Neuronal stem cell (in vitro differentiated cells): ENCODE measurements around the gene LRRC26.

Experiments used
- DNase-seq: peaks from one replicate; pipeline ENCODE4 v3.0.0-alpha.2; 2013; ENCODE audit warnings: low spot score
- H2AFZ ChIP-seq: one replicate; pipeline ENCODE4 v1.6.1; 2013; ENCODE audit warnings: mild to moderate bottlenecking, low read length, inconsistent platforms
- H2AK5ac ChIP-seq: 2 replicates; pipeline ENCODE4 v1.6.1; 2013; ENCODE audit warnings: low read depth, mild to moderate bottlenecking, inconsistent platforms, low read length, moderate library complexity, mixed read lengths
- H2BK120ac ChIP-seq: 2 replicates; pipeline ENCODE4 v1.6.1; 2013; ENCODE audit warnings: low read depth, mild to moderate bottlenecking, inconsistent platforms, low read length, moderate library complexity, mixed read lengths
- H2BK12ac ChIP-seq: one replicate; pipeline ENCODE4 v1.6.1; 2013; ENCODE audit warnings: low read length, inconsistent platforms
- H2BK15ac ChIP-seq: 2 replicates; pipeline ENCODE4 v1.6.1; 2013; ENCODE audit warnings: mild to moderate bottlenecking, low read length, inconsistent platforms, mixed read lengths
- H2BK5ac ChIP-seq: one replicate; pipeline ENCODE4 v1.6.1; 2013; ENCODE audit warnings: inconsistent platforms, mild to moderate bottlenecking, low read length, moderate library complexity
- H3K14ac ChIP-seq: one replicate; pipeline ENCODE4 v1.6.1; 2013; ENCODE audit warnings: low read length, inconsistent platforms
- H3K18ac ChIP-seq: 2 replicates; pipeline ENCODE4 v1.6.1; 2013; ENCODE audit warnings: low read length, inconsistent platforms
- H3K23ac ChIP-seq: 2 replicates; pipeline ENCODE4 v1.6.1; 2013; ENCODE audit warnings: low read depth, mild to moderate bottlenecking, mixed read lengths, low read length, inconsistent platforms; ENCODE audit not compliant: poor library complexity
- H3K27ac ChIP-seq: replicated peaks from 3 replicates; pipeline ENCODE4 v1.5.1; 2013; ENCODE audit warnings: low read length, inconsistent platforms
- H3K27me3 ChIP-seq, 3 experiments: 2 replicates each; pipeline ENCODE4 v1.6.1; 2013; ENCODE audit warnings: low read length in 3 of 3, mild to moderate bottlenecking in 2 of 3, inconsistent platforms in 1 of 3, low read depth in 1 of 3, mixed read lengths in 1 of 3, moderate library complexity in 1 of 3; ENCODE audit not compliant: control insufficient read depth in 3 of 3, insufficient read depth in 3 of 3
- H3K36me3 ChIP-seq, 2 donors: replicated peaks in 1 of 2; 2 replicates each; pipeline ENCODE4 v1.6.1; 2013; ENCODE audit warnings: low read length in 2 of 2; ENCODE audit not compliant: control insufficient read depth in 2 of 2, insufficient read depth in 2 of 2
- H3K4ac ChIP-seq: 2 replicates; pipeline ENCODE4 v1.6.1; 2013; ENCODE audit warnings: inconsistent platforms, mild to moderate bottlenecking, low read length, moderate library complexity
- H3K4me1 ChIP-seq, 2 donors: 1 replicate in 1 of 2; 2 replicates in 1 of 2; pipeline ENCODE4 v1.6.1; 2013; ENCODE audit warnings: low read length in 2 of 2, low read depth in 1 of 2; ENCODE audit not compliant: control insufficient read depth in 2 of 2, insufficient read depth in 1 of 2
- H3K4me2 ChIP-seq: one replicate; pipeline ENCODE4 v1.6.1; 2013; ENCODE audit warnings: mild to moderate bottlenecking, low read length, inconsistent platforms; ENCODE audit not compliant: insufficient read depth, poor library complexity, severe bottlenecking
- H3K4me3 ChIP-seq, 2 donors: 2 replicates each; pipeline ENCODE4 v1.5.1; 2013; ENCODE audit warnings: low read length in 2 of 2, mild to moderate bottlenecking in 2 of 2, inconsistent platforms in 1 of 2, moderate library complexity in 1 of 2
- H3K79me1 ChIP-seq: one replicate; pipeline ENCODE4 v1.6.1; 2013; ENCODE audit warnings: low read depth, mild to moderate bottlenecking, inconsistent platforms, low read length, moderate library complexity
- H3K9ac ChIP-seq: one replicate; pipeline ENCODE4 v1.6.1; 2013; ENCODE audit warnings: mild to moderate bottlenecking, low read depth, low read length, inconsistent platforms; ENCODE audit not compliant: poor library complexity
- H3K9me3 ChIP-seq, 2 donors: replicated peaks in 1 of 2; 2 replicates each; pipeline versions ENCODE3 to v1.6.1; 2013; ENCODE audit warnings: low read length in 2 of 2, mild to moderate bottlenecking in 2 of 2, inconsistent platforms in 1 of 2, low read depth in 1 of 2, mixed read lengths in 1 of 2, moderate library complexity in 1 of 2; ENCODE audit not compliant: control insufficient read depth in 2 of 2, insufficient read depth in 1 of 2
- H4K8ac ChIP-seq: one replicate; pipeline ENCODE4 v1.6.1; 2013; ENCODE audit warnings: low read depth, mild to moderate bottlenecking, inconsistent platforms, low read length, moderate library complexity
- H4K91ac ChIP-seq: one replicate; pipeline ENCODE4 v1.6.1; 2013; ENCODE audit warnings: low read length, low read depth, mild to moderate bottlenecking, inconsistent platforms; ENCODE audit not compliant: poor library complexity
- WGBS, 2 donors: extraction: QIAGEN DNeasy Blood & Tissue Kit; methylation state at CpG; one replicate each; pipeline ENCODE4 v1.1.7; 2013; ENCODE audit warnings: missing lambda C conversion rate in 2 of 2, mixed read lengths in 1 of 2; ENCODE audit not compliant: insufficient read length in 2 of 2, insufficient replicate concordance in 1 of 2; ENCODE audit errors: extremely low coverage in 2 of 2; 5-methylcytosine and 5-hydroxymethylcytosine counted together

The LRRC26 gene

GRCh38 chr9:137145731-137146526 is 23.9 kb downstream of the LRRC26 start:
- Histone ChIP-seq H3K27ac (no peak overlapping the region), H3K4ac (no peak overlapping the region), H2BK12ac (no peak overlapping the region), H3K14ac (no peak overlapping the region), H4K91ac (no peak overlapping the region), H3K18ac (peak overlapping the region; percentile 11), H2BK15ac (no peak overlapping the region), H3K27me3 (peaks cover 0 to 71% (median 30%) of the 10 kb centered on the region in 3 experiments), H3K4me3 (no peak overlapping the region), H3K79me1 (peaks cover 2% of the 10 kb centered on the region), H4K8ac (no peak overlapping the region), H3K36me3 (no peaks in the 10 kb centered on the region), H2BK120ac (no peak overlapping the region), H2AK5ac (no peak overlapping the region), H3K23ac (peak overlapping the region; percentile 20), H2BK5ac (no peak overlapping the region), H3K4me2 (no peak overlapping the region), H3K9ac (peak overlapping the region; percentile 44), H3K9me3 (no peaks in the 10 kb centered on the region), H3K4me1 (no peaks in the 10 kb centered on the region), H2AFZ (no peak overlapping the region)
- no CpG with 5 or more reads among the region's 49 CpGs for WGBS, 2 donors
- no peak for DNase-seq

- H2BK5ac ChIP-seq: no peak overlapping the region
- H3K4ac ChIP-seq: no peak overlapping the region
- no peak overlapping the region for H3K14ac ChIP-seq
- peaks cover 8 to 84% (median 54%) of the 10 kb centered on the region in 3 experiments for H3K27me3 ChIP-seq
- no peak overlapping the region for H2BK15ac ChIP-seq
- peaks cover 0 to 2% of the 10 kb centered on the region in 2 donors for H3K4me1 ChIP-seq
- no peak overlapping the region for H2AK5ac ChIP-seq
- H3K9ac ChIP-seq: no peak overlapping the region
- H3K18ac ChIP-seq: no peak overlapping the region
- H2BK12ac ChIP-seq: no peak overlapping the region
- no peak overlapping the region for H2BK120ac ChIP-seq
- H3K4me3 ChIP-seq: peak overlapping the region in 1 of 2 donors; percentile 22
- no CpG with 5 or more reads among the region's 4 CpGs for WGBS, 2 donors
- H4K91ac ChIP-seq: no peak overlapping the region
- no peak for DNase-seq
- peak overlapping the region; percentile 43 for H4K8ac ChIP-seq
- peaks cover 0 to 5% of the 10 kb centered on the region in 2 donors for H3K9me3 ChIP-seq
- H3K36me3 ChIP-seq: no peaks in the 10 kb centered on the region
- H3K23ac ChIP-seq: peak overlapping the region; percentile 5
- H3K4me2 ChIP-seq: no peak overlapping the region
- peaks cover 2% of the 10 kb centered on the region for H3K79me1 ChIP-seq
- H2AFZ ChIP-seq: no peak overlapping the region
- H3K27ac ChIP-seq: no peak overlapping the region
These were observed 26.4 kb downstream of the LRRC26 start for GRCh38 chr9:137143459-137143858.

- no peak overlapping the region for H2BK120ac ChIP-seq
- H3K79me1 ChIP-seq: peaks cover 2% of the 10 kb centered on the region
- peak overlapping the region; percentile 84 for H2AK5ac ChIP-seq
- DNase-seq: no peak
- H3K4me3 ChIP-seq: peak overlapping the region in 1 of 2 donors; percentile 68
- no peak overlapping the region for H2AFZ ChIP-seq
- peak overlapping the region; percentile 95 for H3K14ac ChIP-seq
- no peak overlapping the region for H2BK5ac ChIP-seq
- no peak overlapping the region for H3K4ac ChIP-seq
- no peak overlapping the region for H3K4me2 ChIP-seq
- peak overlapping the region; percentile 72 for H3K9ac ChIP-seq
- H2BK15ac ChIP-seq: no peak overlapping the region
- no peak overlapping the region for H3K27ac ChIP-seq
- H3K23ac ChIP-seq: peak overlapping the region; percentile 61
- no peaks in the 10 kb centered on the region for H3K36me3 ChIP-seq
- H3K9me3 ChIP-seq: peaks cover 0 to 5% of the 10 kb centered on the region in 2 donors
- no CpG with 5 or more reads among the region's 24 CpGs for WGBS, 2 donors
- no peak overlapping the region for H4K8ac ChIP-seq
- no peak overlapping the region for H4K91ac ChIP-seq
- no peak overlapping the region for H3K18ac ChIP-seq
- peaks cover 10 to 85% (median 64%) of the 10 kb centered on the region in 3 experiments for H3K27me3 ChIP-seq
- H2BK12ac ChIP-seq: no peak overlapping the region
- H3K4me1 ChIP-seq: peaks cover 0 to 2% of the 10 kb centered on the region in 2 donors
These were observed 27.6 kb downstream of the LRRC26 start for GRCh38 chr9:137141976-137142936.
